ENCODE results near the gene THEM4. TPM values are rescaled to one million over a fixed set of nuclear protein-coding genes. Genes with fewer than 3 reads are reported as not detected.

Gene THEM4
- total RNA-seq, 3 donors from 2014 or later (not counting 1 experiment from before 2014, with no cell fraction given): 11.9 to 16.2 (median 15.5) TPM

GRCh38 chr1:151916726-151917370 lies 7.5 kb upstream of the THEM4 start:
- ATAC-seq (no peak), DNase-seq (no peak)
- Mint-ChIP-seq H3K4me3 (no peak overlapping the region), H3K36me3 (no peaks in the 10 kb centered on the region), H3K4me1 (no peaks in the 10 kb centered on the region), H3K27me3 (ENCODE audit: low read depth in 2 of 2) (peaks cover 0 to 6% of the 10 kb centered on the region in 2 donors), H3K9me3 (no peaks in the 10 kb centered on the region), H3K27ac (no peak overlapping the region)
- TF ChIP-seq CTCF (IDR thresholded peaks at IDR 0.05): no peak
- Histone ChIP-seq H3K36me3 (ENCODE audit: control insufficient read depth, insufficient read depth, low read length) (no peaks in the 10 kb centered on the region), H3K4me3 (ENCODE audit: low read length) (no peak overlapping the region), H3K27me3 (ENCODE audit: control insufficient read depth, insufficient read depth, low read length) (no peaks in the 10 kb centered on the region), H3K27ac (ENCODE audit: low read length) (no peak overlapping the region), H3K9me3 (ENCODE audit: control insufficient read depth, insufficient read depth, low read length) (no peaks in the 10 kb centered on the region), H3K4me1 (ENCODE audit: control insufficient read depth, insufficient read depth, low read length) (no peaks in the 10 kb centered on the region)
- intact Hi-C loops (cut with micrococcal nuclease): no loop called here
- 87% methylated on average over 6 of the region's 7 CpGs for WGBS (ENCODE audit: insufficient coverage)

- DNase-seq (no peak), ATAC-seq (no peak)
- 83% methylated on average over 1 of the region's 1 CpG for WGBS (ENCODE audit: insufficient coverage)
- intact Hi-C loops (cut with micrococcal nuclease): no loop called here
- Histone ChIP-seq H3K4me3 (ENCODE audit: low read length) (no peak overlapping the region), H3K36me3 (ENCODE audit: control insufficient read depth, insufficient read depth, low read length) (no peaks in the 10 kb centered on the region), H3K27me3 (ENCODE audit: control insufficient read depth, insufficient read depth, low read length) (no peaks in the 10 kb centered on the region), H3K27ac (ENCODE audit: low read length) (no peak overlapping the region), H3K4me1 (ENCODE audit: control insufficient read depth, insufficient read depth, low read length) (no peaks in the 10 kb centered on the region), H3K9me3 (ENCODE audit: control insufficient read depth, insufficient read depth, low read length) (no peaks in the 10 kb centered on the region)
- H3K4me1 Mint-ChIP-seq: no peaks in the 10 kb centered on the region
- peaks cover 0 to 3% of the 10 kb centered on the region in 2 donors for H3K27me3 Mint-ChIP-seq (ENCODE audit: low read depth in 2 of 2)
- no peaks in the 10 kb centered on the region for H3K9me3 Mint-ChIP-seq
- no peaks in the 10 kb centered on the region for H3K36me3 Mint-ChIP-seq
- H3K4me3 Mint-ChIP-seq: no peak overlapping the region
- H3K27ac Mint-ChIP-seq: no peak overlapping the region
- TF ChIP-seq CTCF (IDR thresholded peaks at IDR 0.05): no peak
Measured at GRCh38 chr1:151915061-151915686, 5.9 kb upstream of the THEM4 start.

GRCh38 chr1:151914076-151914475 lies 4.8 kb upstream of the THEM4 start:
- 94% methylated on average over 2 of the region's 2 CpGs for WGBS (ENCODE audit: insufficient coverage)
- H3K36me3 ChIP-seq (ENCODE audit: control insufficient read depth, insufficient read depth, low read length): no peaks in the 10 kb centered on the region
- H3K9me3 ChIP-seq (ENCODE audit: control insufficient read depth, insufficient read depth, low read length): no peaks in the 10 kb centered on the region
- no peak overlapping the region for H3K4me3 ChIP-seq (ENCODE audit: low read length)
- H3K4me1 Mint-ChIP-seq: peaks cover 6 to 7% of the 10 kb centered on the region in 2 donors
- DNase-seq (no peak), ATAC-seq (no peak)
- no peaks in the 10 kb centered on the region for H3K27me3 ChIP-seq (ENCODE audit: control insufficient read depth, insufficient read depth, low read length)
- peaks cover 0 to 3% of the 10 kb centered on the region in 2 donors for H3K27me3 Mint-ChIP-seq (ENCODE audit: low read depth in 2 of 2)
- H3K36me3 Mint-ChIP-seq: no peaks in the 10 kb centered on the region
- no peak overlapping the region for H3K4me3 Mint-ChIP-seq
- no peak overlapping the region for H3K27ac ChIP-seq (ENCODE audit: low read length)
- TF ChIP-seq CTCF (IDR thresholded peaks at IDR 0.05): no peak
- no peak overlapping the region for H3K27ac Mint-ChIP-seq
- H3K9me3 Mint-ChIP-seq: no peaks in the 10 kb centered on the region
- H3K4me1 ChIP-seq (ENCODE audit: control insufficient read depth, insufficient read depth, low read length): peaks cover 5% of the 10 kb centered on the region
- intact Hi-C loops (cut with micrococcal nuclease): no loop called here
